GM18498 (cell line): ENCODE measurements around the gene C2orf49.
"Not testable (repeated sequence)": the region's sequence is repeated elsewhere in the genome, so short reads cannot be mapped to it uniquely, and the experiment has no call there.

Experiments used
- ATAC-seq: cut with Tn5 transposase; IDR thresholded peaks from one replicate; pipeline ENCODE4 v1.9.1; 2021; ENCODE audit warnings: mild to moderate bottlenecking, moderate library complexity; ENCODE audit not compliant: unreplicated experiment

C2orf49 gene

DNA sequence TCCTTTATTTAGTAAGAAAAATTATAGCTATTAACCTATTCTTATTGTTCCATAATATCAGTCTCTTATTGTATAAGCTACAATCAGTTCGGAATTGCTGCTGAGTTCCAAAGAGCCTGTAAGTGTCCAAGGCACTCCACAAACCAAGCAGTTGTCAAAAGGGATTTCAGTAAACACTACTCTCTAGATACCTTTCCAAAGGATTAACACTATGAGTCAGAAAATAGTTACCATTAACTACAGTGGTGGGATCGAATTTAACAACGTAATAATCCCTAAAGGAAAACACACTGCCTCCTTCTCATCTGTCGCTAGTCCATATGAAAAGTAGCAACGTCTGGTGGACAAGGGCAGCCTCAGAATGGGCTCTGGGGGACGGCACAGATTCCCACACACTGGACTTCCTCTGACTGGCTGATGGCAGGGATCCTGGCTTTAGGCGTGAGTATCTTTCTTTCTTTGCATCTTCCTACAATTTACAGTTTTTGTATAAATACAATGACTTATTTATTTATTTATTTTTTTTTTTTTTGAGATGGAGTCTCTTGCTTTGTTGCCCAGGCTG, 16.6 kb upstream of the C2orf49 start:
- ATAC-seq, result no peak

DNA sequence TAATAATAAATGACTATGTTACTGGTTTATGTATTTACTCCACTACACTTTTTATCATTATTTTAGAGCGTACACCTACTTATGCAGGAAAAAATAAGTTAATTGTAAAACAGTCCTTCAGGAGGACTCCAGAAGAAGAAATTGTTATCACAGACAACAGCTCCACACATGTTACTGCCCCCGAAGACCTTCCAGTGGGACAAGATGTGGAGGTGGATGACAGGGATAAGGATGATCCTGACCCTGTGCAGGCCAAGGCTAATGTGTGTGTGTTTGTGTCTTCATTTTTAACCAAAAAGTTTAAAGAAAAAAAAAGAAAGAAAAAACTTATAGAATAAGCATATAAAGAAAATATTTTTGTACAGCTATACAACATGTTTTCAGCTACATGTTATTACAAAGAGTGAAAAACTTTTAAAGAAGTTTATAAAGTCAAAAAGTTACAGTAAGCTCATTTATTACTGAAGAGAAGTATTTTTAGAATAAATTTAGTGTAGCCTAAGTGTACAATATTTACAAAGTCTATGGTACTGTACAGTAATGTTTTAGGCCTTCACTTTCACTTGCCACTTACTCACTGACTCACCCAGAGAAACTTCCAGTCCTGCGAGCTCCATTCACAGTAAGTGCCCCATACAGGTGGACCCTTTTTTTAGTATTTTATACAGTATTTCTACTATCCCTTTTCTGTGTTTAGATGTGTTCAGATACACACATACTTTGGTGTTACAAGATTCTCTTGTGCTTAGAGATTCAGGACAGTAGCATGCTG, 15.3 kb upstream of the C2orf49 start:
- ATAC-seq, result peak; percentile 55

DNA sequence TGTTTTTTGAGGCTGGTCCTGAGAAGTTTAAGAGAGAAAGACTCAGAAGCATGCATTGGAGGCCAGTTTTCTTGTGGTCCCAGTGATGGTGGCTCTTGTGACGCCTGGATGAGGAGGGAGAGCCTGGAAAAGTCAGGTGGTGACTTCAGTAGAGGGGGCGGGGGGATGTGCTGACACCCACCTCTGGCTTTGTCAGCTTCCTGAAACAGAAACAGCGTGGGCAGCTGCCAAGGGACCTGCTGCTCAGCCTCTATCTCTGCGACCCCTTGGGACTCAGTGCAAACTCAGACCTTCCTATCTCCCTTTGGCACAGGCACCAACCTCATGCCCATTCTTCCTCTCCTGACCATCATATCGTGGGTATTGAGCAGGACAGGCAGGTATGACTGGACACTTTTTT, 14.2 kb upstream of the C2orf49 start:
- no peak for ATAC-seq

DNA sequence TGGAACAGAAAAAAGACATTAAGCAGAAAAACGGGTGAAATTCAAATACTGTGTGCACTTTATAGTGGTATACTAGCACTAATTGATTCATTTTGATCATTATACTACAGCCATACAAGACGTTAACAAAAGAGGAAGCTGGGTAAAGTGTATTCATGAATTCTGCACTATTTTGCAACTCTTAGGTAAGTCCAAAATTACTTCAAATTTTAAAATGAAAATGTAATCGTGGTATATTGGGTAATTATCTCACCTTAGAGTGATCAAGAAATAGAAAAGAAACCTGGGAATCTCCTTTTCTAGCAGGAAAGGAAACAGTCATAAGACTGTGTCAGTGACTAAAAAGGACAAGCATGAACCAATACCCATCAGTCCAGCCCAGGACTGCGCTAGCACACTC, 13.2 kb upstream of the C2orf49 start:
- ATAC-seq, result no peak

DNA sequence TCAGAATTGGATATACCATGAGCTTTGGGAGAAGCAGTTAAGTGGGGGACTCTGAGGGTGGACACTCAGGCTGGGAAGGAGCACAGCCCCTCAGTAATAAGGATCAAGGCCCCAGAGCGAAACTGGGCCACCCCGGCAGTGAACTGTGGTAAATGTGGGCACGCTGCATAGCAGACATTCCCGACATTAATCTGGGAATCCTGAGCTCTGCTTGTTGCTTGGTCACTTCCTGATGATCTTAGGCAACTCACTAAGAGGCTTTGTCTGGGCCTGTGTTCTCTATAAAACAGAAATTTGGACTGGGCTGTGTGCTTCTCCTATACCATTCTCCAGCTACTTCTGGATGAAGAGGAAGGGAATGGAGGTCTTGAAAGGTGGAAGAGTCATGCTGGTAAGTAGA, 12.6 kb upstream of the C2orf49 start:
- ATAC-seq, result no peak

DNA sequence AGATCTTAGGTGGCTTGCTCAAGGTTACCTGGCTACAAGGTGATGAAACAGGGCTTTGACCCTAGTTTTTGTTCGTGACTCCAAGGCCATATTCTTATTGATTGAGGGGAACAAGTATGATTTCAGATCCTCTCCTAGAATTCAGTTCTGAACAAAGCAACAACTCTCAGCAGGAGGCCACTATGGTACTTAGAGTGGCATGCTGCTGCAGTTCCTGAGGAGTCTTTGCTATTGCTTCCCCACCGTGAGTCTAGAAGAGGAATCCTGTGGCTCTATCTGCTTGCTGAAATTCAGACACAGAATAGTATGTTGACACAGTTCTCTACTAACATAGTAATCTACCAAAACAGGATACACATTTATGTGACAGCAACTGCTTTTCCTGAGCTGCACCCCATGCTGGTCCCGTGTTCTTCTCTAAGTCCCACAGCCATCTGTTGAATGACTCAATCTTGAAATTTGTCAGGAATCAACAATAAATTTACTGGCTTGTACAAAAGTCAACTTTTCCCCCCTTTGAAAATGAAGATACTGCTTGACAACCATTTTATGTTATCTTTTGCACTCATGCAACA, 11.9 kb upstream of the C2orf49 start:
- ATAC-seq, result no peak

DNA sequence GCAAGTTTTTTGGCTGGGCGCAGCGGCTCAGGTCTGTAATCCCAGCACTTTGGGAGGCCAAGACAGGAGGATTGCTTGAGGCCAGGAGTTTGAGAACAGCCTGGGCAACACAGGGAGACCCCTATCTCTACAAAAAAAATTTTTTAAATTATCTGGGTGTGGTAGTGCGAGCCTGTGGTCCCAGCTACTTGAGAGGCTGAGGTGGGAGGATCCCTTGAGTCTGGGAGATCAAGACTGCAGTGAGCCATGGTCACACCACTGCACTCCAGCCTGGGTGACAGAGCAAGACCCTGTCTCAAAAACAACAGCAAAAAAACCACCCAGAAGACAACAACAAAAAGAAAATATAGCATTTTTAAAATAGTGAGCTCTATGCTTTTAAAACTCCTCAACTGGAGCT, 10.1 kb upstream of the C2orf49 start:
- ATAC-seq, result not testable (repeated sequence)

DNA sequence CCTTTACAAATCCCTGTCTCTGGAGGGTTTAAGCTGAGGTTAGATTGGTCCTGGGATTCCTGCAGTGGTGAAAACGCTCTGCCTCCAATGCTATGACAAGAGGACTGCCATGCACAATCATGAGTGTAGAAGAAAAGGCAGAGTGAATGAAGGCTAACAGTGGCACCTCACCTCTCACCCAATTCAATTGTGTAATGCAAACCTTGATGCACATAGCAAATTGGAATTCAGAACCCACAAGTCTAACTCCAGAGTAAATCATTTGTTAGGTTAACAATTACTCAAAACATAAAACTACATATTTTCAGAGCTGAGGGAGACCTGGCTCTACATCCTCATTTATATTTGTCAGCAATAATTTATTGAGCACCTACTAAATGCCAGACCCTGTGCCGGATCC, 9.7 kb upstream of the C2orf49 start:
- ATAC-seq, result no peak

DNA sequence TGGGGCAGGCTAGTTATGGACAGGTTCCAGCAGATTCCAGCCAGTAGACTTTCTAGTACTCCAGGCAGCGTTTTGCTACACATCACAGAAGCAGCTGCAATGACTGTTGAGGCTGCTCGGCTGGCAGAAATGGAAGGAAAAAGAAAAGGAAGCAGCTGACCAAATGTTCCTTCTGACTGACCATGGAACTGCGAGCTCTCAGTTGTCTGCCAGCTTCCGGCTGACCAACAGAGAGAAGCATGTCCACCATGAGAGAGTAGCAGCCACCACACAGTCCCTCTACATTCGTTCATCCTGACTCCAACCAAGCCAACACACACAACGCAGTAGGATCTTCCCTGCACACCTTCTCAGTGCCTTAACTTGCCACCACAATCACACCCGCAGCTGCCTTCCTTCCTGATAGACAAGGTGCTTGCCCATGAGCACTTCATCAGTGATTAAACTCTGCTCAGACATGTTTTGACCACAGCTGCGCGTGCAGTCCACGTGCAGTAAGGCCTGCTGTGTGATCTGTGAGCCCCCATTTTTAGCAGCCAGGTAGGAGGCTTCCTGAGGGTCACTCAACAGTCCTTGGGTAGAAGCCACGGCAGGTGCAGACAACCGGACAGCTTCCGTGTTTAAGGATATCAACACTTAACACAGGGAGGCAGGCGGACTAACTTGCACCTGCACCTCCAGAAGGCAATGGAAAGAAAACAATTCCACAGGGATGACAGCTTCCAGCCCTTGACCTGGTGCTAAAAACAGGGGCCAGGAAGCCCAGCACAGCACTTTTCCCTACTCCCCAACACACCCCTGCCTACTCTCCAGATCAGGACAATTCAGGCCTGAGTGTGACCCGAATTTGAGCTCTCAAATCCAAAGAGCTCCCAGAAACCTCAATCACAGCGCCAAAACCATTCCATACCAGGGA, 8.8 kb upstream of the C2orf49 start:
- peak; percentile 36 for ATAC-seq

DNA sequence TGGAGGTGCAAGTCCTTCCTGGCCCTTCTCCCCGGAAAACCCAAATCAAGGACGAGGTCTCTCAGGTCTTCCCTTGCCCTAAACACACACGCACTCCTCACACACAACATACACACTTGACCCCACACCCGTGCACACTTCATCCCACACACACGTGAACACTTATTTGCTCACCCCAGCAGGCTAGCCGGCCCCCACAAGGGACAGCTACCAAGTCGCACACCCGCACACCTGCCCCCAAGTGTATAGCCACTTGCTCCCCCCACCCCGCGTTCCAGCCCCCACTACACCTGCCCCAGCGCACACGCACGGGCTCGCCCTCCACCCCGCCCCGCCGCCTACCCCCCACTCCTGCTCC, 8.2 kb upstream of the C2orf49 start:
- peak; percentile 8 for ATAC-seq

DNA sequence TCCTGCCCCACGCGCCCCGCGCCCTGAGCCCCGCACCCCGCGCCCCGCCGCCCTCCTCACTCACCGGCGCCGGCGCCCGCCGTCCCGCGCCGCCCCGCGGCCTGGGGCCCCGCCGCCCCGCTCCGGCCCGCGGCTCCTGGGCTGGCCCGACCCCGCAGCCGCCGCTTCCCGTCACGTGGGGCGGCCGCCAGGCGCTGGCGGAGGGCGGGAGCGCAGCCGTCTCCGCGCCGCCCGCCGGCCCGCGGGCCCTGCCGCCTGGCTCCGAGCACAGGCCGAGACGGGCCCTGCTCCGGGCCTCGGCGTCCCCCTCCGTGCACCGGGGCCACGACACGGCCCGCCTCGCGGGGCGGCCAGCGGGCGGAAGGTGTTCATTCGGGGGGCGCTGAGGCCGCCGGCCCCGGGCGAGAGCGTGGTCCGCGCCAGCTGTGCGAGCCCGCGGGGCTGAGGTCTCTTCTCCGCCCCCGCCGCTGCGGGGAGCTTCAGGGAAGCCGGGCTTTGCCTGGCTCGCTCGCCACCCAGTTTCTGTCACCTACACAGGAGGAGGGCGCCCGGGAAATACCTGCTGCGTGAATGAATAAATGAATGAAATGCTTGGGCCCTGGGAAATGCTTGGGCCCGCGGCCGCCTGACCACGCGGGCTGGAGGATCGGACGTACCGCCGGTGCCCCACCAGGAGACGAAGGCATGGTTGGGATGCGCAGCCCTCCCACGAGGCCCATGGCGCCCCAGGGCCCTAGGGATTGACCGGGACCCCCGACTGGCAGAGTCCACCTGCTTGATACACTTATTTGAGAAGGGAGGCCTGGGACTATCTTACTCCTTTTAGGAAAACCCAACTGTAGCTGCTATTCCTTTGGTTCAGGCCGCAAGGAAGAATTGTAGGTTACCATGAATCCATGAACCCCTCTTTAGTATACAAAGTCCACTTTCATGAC, 7.5 kb upstream of the C2orf49 start, which contains the start of gene TGFBRAP1:
Gene TGFBRAP1, minus strand, starts transcription at position 175 of the 935 bp plus-strand sequence. CDS start 21,434 bp downstream, outside the sequence.
- peak; percentile 82 for ATAC-seq

DNA sequence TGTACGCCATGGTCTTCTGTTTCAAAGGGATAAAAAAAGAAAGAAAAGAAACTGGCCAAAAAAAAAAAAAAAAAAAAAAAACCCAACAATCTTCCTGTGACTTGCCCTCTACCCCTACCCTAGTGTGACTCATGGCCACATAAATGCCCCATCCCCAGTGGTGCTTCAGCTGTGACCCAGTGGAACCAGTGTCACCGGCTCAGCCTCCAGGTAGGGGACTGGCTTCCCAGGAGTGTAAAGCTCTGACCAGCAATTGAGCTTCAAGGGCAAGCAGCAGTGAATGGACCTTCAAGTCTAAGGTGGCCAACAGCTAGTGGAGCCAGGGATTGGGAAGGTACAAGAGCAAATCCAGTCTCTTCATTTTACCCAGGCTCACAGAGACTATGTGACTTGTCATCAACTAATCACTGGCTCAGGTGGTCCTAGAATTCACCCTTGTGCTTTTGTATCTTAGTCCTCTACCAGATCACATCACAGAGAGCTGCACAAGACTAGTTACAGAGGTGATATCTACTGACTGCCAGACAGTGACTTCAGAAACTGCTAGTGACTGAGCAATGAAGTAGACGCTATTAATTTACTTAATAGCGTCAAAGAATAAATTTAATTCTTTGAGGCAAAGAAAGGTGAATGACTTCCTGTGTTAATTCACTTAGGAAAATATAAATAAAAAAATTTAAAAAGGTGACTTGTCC, 6.5 kb upstream of the C2orf49 start:
- no peak for ATAC-seq

DNA sequence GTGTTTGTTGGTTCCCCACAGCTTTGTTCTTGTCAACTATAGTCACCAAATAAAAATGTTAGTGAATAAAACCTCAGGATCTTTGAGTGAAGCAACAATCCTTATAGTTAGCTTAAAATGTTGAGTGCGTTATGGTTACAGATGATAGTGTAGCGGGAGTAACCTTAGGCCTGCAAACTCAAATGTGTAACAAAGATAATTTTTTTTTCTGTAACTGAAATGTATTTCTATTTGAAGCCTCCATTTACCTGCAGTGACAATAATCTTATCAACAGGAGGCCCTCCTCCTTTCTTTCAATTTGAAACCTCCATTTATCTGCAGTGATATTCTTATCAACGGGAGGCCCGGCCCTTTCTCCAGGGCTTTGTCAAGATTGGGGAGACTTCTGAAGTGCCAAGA, 3.1 kb upstream of the C2orf49 start:
- no peak for ATAC-seq

DNA sequence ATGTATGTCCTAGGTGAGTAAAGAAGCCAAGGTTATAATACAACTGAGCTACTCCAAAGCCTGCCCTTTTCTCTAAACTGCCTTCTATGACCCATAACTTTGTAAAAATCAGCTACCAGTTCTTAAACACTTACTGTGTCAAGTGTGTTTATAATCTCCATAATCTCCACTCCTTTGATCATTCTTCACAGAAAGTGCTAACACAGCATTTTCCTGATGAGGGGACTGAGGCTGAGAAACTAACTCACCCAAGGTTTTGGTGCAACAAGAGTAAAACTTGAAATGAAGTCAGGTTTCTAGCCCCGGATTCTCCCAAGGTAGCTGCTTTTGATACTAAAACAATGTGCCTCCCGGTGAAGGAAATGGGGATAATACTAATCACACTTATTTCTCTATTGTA, 1.9 kb upstream of the C2orf49 start:
- no peak for ATAC-seq

DNA sequence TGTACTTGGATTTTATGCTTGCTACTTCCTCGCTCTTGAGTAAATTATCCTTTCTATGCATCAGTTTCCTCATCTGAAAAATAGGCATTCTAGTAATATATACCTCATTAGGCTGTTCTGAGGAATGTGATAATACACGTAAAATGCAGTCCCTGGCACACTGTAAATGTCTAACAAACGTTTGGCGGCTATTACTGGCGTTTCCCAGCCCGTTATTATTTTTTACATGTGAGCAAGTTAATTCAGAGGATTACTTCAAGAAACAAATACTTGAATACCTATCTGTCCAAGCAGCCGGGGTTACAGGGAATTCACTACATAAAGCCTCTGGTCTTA, 586 bp upstream of the C2orf49 start:
- ATAC-seq, result no peak

DNA sequence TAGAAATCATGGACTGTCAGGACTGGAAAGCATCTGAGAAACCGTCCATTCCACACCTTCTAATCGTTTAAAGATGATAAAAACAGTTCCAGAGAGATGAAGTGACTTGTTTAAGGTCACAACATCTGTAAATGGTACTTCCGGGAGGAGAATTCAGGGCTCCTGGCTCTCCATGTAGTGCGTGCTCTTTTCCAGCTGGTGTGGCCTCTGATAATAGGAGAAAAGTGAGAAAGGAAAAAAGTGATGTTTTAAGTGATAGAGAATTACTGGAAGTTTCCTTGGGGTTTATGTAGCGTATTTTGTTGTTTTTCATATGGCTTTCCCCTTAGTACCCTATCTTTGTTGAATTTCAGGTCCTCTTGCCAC, 663 bp downstream of the C2orf49 start:
- peak; percentile 17 for ATAC-seq

DNA sequence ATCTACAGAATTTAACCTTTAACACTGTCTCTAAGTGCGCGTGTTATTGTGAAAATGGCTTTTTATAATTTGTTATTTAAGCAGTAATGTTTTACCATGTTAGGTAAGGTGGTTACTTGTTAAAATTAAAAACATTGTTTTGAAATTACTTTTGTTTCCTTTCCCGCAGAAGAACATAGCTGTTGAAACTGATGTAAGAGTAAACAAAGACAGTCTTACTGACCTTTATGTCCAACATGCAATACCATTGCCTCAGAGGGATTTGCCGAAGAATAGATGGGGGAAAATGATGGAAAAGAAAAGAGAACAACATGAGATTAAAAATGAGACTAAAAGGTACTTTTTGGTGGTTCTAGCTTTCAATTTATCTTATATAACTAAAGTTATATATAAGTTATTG, 2.1 kb downstream of the C2orf49 start:
- ATAC-seq, result no peak

DNA sequence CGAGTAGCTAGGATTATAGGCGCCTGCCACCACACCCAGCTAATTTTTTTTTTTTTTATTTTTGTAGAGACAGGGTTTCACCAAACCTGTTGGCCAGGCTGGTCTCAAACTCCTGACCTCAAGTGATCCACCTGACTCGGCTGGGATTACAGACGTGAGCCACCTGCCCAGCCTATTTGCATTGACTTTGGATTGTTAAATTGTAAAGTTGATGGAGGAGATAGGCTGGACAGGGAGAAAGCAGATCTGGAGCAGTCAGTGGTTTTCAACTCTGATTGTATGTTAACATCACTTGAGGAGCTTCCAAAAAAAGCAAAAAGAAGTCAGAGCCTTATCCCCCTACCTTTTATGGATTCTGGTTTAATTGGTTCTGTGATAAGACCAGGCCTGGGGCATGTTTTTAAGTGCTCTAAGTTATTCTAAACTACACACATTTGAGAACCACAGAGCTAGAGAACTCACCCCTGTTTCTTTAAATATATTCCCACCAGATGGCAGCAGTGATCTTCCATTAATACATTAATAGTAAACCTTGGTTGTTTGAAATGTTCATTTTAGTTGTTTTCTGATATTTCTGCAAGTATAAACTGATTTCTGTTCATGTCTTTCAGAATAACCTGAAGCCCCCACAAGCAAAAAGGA, 7.5 kb downstream of the C2orf49 start:
- no peak for ATAC-seq

DNA sequence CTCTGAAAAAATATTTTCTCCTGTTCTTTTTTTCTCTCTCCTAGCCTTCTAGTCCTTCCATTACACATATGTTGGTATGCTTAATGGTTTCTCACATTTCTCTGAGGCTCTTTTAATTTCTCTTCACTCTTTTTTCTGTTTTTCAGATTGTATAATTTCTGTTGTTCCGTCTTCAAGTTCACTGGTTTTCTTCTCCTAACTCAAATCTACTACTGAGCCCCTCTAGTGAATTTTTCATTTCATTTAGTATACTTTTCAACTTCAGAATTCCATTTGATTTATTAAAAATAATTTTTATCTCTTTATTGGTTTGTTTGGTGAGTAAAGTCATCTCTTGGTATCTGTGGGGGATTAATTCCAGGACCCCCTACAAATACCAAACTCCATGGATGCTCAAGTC, 19.8 kb downstream of the C2orf49 start:
- no peak for ATAC-seq
